Psoas muscle (tissue), 8 donors: ENCODE results near the gene PCCA. TPM values are rescaled to one million over a fixed set of nuclear protein-coding genes. Genes with fewer than 3 reads are reported as not detected.

ENCODE experiments used
- ATAC-seq, 4 donors: fragments of 200-7000 bp; cut with Tn5 transposase; one replicate each; pipeline ENCODE4 v1.9.1; 2020; ENCODE audit warnings: moderate library complexity in 3 of 4, mild to moderate bottlenecking in 2 of 4
- DNase-seq, 2 donors: peaks; one replicate each; pipeline ENCODE4 v3.0.0-alpha.2; 2020
- H3K27ac ChIP-seq: fragments of 200-600 bp; one replicate; pipeline ENCODE4 v1.8.0; 2022
- H3K27me3 ChIP-seq, 3 donors: fragments of 200-600 bp in 1 of 3; one replicate each; pipeline versions ENCODE4 v1.6.1 to v1.8.0; 2013 to 2022; ENCODE audit warnings: low read length in 2 of 3, mild to moderate bottlenecking in 2 of 3, moderate library complexity in 1 of 3; ENCODE audit not compliant: insufficient read depth in 3 of 3
- H3K36me3 ChIP-seq, 2 donors: fragments of 200-600 bp in 1 of 2; one replicate each; pipeline versions ENCODE4 v1.6.1 to v1.8.0; 2013 to 2022; ENCODE audit warnings: low read depth in 1 of 2, mild to moderate bottlenecking in 1 of 2, moderate library complexity in 1 of 2; ENCODE audit not compliant: insufficient read depth in 1 of 2
- H3K4me1 ChIP-seq: fragments of 200-600 bp; one replicate; pipeline ENCODE4 v1.8.0; 2022
- H3K4me3 ChIP-seq: fragments of 200-600 bp; one replicate; pipeline ENCODE4 v1.8.0; 2022; ENCODE audit warnings: mild to moderate bottlenecking
- H3K9me3 ChIP-seq: fragments of 200-600 bp; one replicate; pipeline ENCODE4 v1.8.0; 2022
- WGBS, 3 donors: extraction: QIAGEN DNeasy Blood & Tissue Kit; methylation state at CpG; one replicate each; pipeline versions ENCODE4 v1.1.6 to v1.1.7; 2013; 5-methylcytosine and 5-hydroxymethylcytosine counted together
- intact Hi-C, 2 donors: fragments of 100-400 bp; cut with DNase I; formaldehyde crosslinking; loops; one replicate each; pipeline versions ENCODE4 v1.11.0 to v1.14.2; 2022
- polyA plus RNA-seq, 3 donors: library from polyadenylated mRNA; stranded (reverse); fragments of 200-250 nt; gene quantifications; one replicate each; pipeline ENCODE4 v1.2.3, GENCODE V29; 2013
- total RNA-seq, 4 donors: library from RNA; stranded (reverse); fragmentation: NEBNext Ultra II Directional in 2 of 4; extraction: Animal tissue kit (Norgen Biotek cat#: 25700) in 2 of 4; gene quantifications; one replicate each; pipeline versions ENCODE4 v1.2.1 to v1.2.4, GENCODE V29; 2021 to 2023
- TF ChIP-seq, protein P1 (sequence below): fragments of 200-600 bp; IDR thresholded peaks from one replicate; pipeline ENCODE4 v1.8.0; 2022; ENCODE audit warnings: antibody characterized with exemption
- donor health status: healthy with polysubstance abuse.
- donor health status: DM: no; HTN: no; CAD: no; lungs with moderate emphysema.
- donor health status: Bipolar disorder and iron deficiency.
- donor health status: healthy.
- donor health status: DM: yes; HTN: yes; CAD: no.
- donor health status: DM: no; HTN: no; CAD: no.
- donor health status: DM: no; HTN: no; CAD: no.
- donor health status: DM: yes; HTN: yes; CAD: no.

Gene PCCA
- total and polyA plus RNA-seq, 7 donors: 6.2 to 23.9 (median 13.3) TPM

DNA sequence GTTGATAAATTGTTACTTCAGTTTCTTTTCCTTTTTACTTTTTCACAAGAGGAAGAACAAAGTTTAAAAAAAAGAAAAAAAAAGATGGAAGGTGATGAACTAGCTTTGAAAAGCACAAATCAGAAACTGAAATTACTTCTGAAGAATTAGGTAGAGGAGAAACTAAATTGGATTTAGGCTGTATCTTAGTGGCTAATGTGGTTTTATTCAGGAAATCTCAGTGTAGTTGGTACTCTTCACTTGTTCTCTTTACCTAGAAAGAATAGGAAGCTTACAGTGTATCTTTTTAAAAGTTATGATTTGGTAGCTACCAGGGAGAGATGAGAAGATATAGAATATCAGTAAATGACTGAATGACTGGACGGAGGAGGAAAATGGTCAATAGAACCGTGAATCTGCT, 252.0 kb downstream of the PCCA start:
- no peaks in the 10 kb centered on the region for H3K9me3 ChIP-seq
- no peak for ATAC-seq
- DNase-seq: no peak
- H3K4me3 ChIP-seq: no peak overlapping the region
- H3K4me1 ChIP-seq: no peaks in the 10 kb centered on the region
- WGBS, 3 donors: 95 to 98% (median 97%) methylated on average over 2 of the region's 2 CpGs
- no peaks in the 10 kb centered on the region for H3K27me3 ChIP-seq
- H3K36me3 ChIP-seq: peaks cover 0 to 4% of the 10 kb centered on the region in 2 donors
- TF ChIP-seq, protein P1, sequence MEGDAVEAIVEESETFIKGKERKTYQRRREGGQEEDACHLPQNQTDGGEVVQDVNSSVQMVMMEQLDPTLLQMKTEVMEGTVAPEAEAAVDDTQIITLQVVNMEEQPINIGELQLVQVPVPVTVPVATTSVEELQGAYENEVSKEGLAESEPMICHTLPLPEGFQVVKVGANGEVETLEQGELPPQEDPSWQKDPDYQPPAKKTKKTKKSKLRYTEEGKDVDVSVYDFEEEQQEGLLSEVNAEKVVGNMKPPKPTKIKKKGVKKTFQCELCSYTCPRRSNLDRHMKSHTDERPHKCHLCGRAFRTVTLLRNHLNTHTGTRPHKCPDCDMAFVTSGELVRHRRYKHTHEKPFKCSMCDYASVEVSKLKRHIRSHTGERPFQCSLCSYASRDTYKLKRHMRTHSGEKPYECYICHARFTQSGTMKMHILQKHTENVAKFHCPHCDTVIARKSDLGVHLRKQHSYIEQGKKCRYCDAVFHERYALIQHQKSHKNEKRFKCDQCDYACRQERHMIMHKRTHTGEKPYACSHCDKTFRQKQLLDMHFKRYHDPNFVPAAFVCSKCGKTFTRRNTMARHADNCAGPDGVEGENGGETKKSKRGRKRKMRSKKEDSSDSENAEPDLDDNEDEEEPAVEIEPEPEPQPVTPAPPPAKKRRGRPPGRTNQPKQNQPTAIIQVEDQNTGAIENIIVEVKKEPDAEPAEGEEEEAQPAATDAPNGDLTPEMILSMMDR: no peak
- H3K27ac ChIP-seq: no peak overlapping the region
- intact Hi-C loops: no loop called here

DNA sequence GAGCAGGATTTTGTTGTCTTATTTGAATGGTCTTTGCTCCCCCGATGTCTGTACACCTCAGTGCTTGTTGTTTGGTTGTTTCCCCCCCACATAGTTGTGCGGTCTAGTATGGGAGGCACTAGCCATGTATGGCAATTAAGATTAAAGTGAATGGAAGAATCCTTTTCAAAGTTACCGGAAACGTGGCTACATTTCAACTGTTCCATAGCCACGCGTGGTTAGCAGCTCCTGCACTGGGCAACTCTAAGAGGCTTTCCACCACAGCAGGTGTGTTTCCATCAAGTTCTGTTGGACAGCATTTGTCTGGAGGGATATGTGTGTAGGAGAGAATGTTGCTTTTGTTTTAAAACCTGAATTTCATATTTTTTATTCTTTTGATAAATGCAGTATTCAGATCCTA, 252.4 kb downstream of the PCCA start:
- ATAC-seq (no peak), DNase-seq (no peak)
- TF ChIP-seq, protein P1: no peak
- Histone ChIP-seq H3K36me3 (peaks cover 0 to 4% of the 10 kb centered on the region in 2 donors), H3K27me3 (no peaks in the 10 kb centered on the region), H3K4me1 (no peaks in the 10 kb centered on the region), H3K9me3 (no peaks in the 10 kb centered on the region), H3K27ac (no peak overlapping the region), H3K4me3 (no peak overlapping the region)
- intact Hi-C loops: no loop called here
- 86 to 89% (median 88%) methylated on average over 6 of the region's 6 CpGs for WGBS, 3 donors

DNA sequence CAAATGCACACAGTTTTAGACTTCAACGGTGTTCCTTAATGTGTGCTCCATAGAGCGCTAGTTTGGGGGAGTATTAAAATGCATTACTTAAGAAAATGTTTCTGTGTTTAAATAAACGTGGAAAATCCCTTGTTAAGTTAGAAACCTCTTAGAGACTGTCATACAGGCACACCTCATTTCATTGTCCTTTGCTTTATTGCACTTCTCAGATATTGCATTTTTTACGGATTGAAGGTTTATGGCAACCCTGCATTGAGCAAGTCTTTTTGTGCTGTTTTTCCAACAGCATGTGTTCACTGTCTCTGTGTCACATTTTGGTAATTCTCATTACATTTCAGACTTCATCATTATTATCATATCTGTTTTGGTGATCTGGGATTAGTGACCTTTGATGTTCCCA, 255.7 kb downstream of the PCCA start:
- Histone ChIP-seq H3K4me3 (no peak overlapping the region), H3K27ac (no peak overlapping the region), H3K9me3 (no peaks in the 10 kb centered on the region), H3K27me3 (no peaks in the 10 kb centered on the region), H3K4me1 (no peaks in the 10 kb centered on the region), H3K36me3 (peaks cover 0 to 4% of the 10 kb centered on the region in 2 donors)
- intact Hi-C loops: no loop called here
- 80 to 87% (median 81%) methylated on average over 4 of the region's 4 CpGs for WGBS, 3 donors
- ATAC-seq: no peak
- TF ChIP-seq, protein P1: no peak
- DNase-seq: no peak

DNA sequence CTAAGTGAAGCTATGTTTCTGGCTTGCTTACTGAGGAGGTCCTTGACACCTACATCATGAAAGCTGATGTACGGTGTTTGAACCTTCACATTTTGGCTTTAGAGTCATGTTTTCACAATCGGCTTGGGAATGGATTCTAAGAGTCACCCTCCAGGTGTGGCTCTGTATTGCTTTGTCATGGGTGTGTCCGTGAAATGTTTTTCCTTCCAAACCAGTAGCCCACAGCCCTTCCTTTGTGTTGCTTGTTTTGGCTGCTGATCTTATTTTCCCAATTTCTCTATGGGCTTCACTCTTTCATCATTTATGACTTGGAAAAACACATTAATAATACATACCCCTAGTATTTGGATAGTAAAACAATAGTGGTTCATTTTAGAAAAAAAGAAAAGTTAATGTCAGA, 259.1 kb downstream of the PCCA start:
- WGBS, 3 donors: 61 to 76% (median 71%) methylated on average over 3 of the region's 3 CpGs
- intact Hi-C loops: no loop called here
- no peaks in the 10 kb centered on the region for H3K36me3 ChIP-seq
- H3K27ac ChIP-seq: no peak overlapping the region
- H3K4me1 ChIP-seq: no peaks in the 10 kb centered on the region
- TF ChIP-seq, protein P1: no peak
- ATAC-seq: no peak
- DNase-seq: no peak
- no peak overlapping the region for H3K4me3 ChIP-seq
- no peaks in the 10 kb centered on the region for H3K9me3 ChIP-seq
- H3K27me3 ChIP-seq: no peaks in the 10 kb centered on the region

DNA sequence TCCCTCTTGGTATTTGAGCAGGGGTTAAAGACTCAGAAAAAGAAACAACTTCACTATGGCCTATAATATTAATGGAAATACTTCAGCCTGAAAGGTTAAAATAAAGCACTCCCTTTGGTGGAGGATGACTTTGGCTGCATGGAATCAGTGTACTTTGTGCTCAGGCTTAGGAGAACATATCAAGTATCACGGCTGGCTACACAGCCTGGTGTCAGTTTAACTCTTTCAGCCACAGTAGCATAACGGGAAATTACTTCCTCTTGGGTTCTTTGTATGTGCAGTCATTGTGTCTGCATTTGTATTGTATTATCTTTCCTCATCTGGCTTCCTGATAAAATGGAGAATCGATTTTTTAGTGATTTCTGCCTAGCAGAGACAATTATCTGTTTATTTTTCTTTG, 260.7 kb downstream of the PCCA start:
- DNase-seq (no peak), ATAC-seq (peak in 2 of 4 donors; percentile 86 to 88)
- H3K27me3 ChIP-seq: no peaks in the 10 kb centered on the region
- no peaks in the 10 kb centered on the region for H3K36me3 ChIP-seq
- 15 to 22% (median 21%) methylated on average over 3 of the region's 3 CpGs for WGBS, 3 donors
- H3K4me1 ChIP-seq: no peaks in the 10 kb centered on the region
- no peaks in the 10 kb centered on the region for H3K9me3 ChIP-seq
- TF ChIP-seq, protein P1: no peak
- intact Hi-C loops: no loop called here
- H3K4me3 ChIP-seq: no peak overlapping the region
- H3K27ac ChIP-seq: no peak overlapping the region
